ENCODE measurements around the gene SULT1A4. TPM values are rescaled to one million over a fixed set of nuclear protein-coding genes. Genes with fewer than 3 reads are reported as not detected.
"Not testable (repeated sequence)": the region's sequence is repeated elsewhere in the genome, so short reads cannot be mapped to it uniquely, and the experiment has no call there.

Gene SULT1A4
- total RNA-seq (2022) (4.2 and 6.9 TPM in 2 replicates), Bru-seq, nascent RNA (percentile 43 among the genes with signal in this experiment), BruChase-seq, experiment 1, labeled RNA remaining after a 6-hour chase (percentile 33 among the genes with signal in this experiment), BruChase-seq, experiment 2, labeled RNA remaining after a 2-hour chase (percentile 33 among the genes with signal in this experiment)
- long read RNA-seq, partial matches to known transcripts = 0 of 4 reads
- long read RNA-seq, other reads (novel, unspliced or antisense) = 1 of 4 reads

- H3K9me3 Mint-ChIP-seq (ENCODE audit: low read depth, unreplicated experiment); DNase-seq; BruUV-seq (replicated peaks); CTCF ChIA-PET; H3K4me3 Mint-ChIP-seq (ENCODE audit: low read depth, unreplicated experiment); H3K27me3 Mint-ChIP-seq (ENCODE audit: unreplicated experiment); H3K27ac Mint-ChIP-seq (ENCODE audit: unreplicated experiment); intact Hi-C loops (cut with micrococcal nuclease; ENCODE audit: unreplicated experiment); H3K36me3 Mint-ChIP-seq (ENCODE audit: insufficient read depth, unreplicated experiment); H3K4me1 Mint-ChIP-seq (ENCODE audit: low read depth, unreplicated experiment): not testable (repeated sequence)
Observed at GRCh38 chr16:29459706-29460646, at the start of gene SULT1A4. TSS of gene SULT1A4 (plus strand) at chr16:29459913. CDS start at chr16:29461386, 1,473 bp downstream.

- peaks cover 13% of the 10 kb centered on the region for H3K36me3 Mint-ChIP-seq (ENCODE audit: insufficient read depth, unreplicated experiment)
- H3K9me3 Mint-ChIP-seq (ENCODE audit: low read depth, unreplicated experiment); H3K27ac Mint-ChIP-seq (ENCODE audit: unreplicated experiment); CTCF ChIA-PET; DNase-seq; H3K4me3 Mint-ChIP-seq (ENCODE audit: low read depth, unreplicated experiment); H3K4me1 Mint-ChIP-seq (ENCODE audit: low read depth, unreplicated experiment); BruUV-seq (replicated peaks); H3K27me3 Mint-ChIP-seq (ENCODE audit: unreplicated experiment); intact Hi-C loops (cut with micrococcal nuclease; ENCODE audit: unreplicated experiment): not testable (repeated sequence)
Observed at GRCh38 chr16:29423587-29423986, 36.1 kb upstream of the SULT1A4 start.

- peaks cover 14% of the 10 kb centered on the region for H3K36me3 Mint-ChIP-seq (ENCODE audit: insufficient read depth, unreplicated experiment)
- H3K27me3 Mint-ChIP-seq (ENCODE audit: unreplicated experiment); intact Hi-C loops (cut with micrococcal nuclease; ENCODE audit: unreplicated experiment); CTCF ChIA-PET; BruUV-seq (replicated peaks); H3K9me3 Mint-ChIP-seq (ENCODE audit: low read depth, unreplicated experiment); H3K27ac Mint-ChIP-seq (ENCODE audit: unreplicated experiment); H3K4me3 Mint-ChIP-seq (ENCODE audit: low read depth, unreplicated experiment); DNase-seq: not testable (repeated sequence)
- peaks cover 11% of the 10 kb centered on the region for H3K4me1 Mint-ChIP-seq (ENCODE audit: low read depth, unreplicated experiment)
Observed at GRCh38 chr16:29425390-29425789, 34.3 kb upstream of the SULT1A4 start.

- H3K4me1 Mint-ChIP-seq (ENCODE audit: low read depth, unreplicated experiment); H3K4me3 Mint-ChIP-seq (ENCODE audit: low read depth, unreplicated experiment); CTCF ChIA-PET; H3K27ac Mint-ChIP-seq (ENCODE audit: unreplicated experiment); intact Hi-C loops (cut with micrococcal nuclease; ENCODE audit: unreplicated experiment); H3K9me3 Mint-ChIP-seq (ENCODE audit: low read depth, unreplicated experiment); H3K36me3 Mint-ChIP-seq (ENCODE audit: insufficient read depth, unreplicated experiment); BruUV-seq (replicated peaks); DNase-seq; H3K27me3 Mint-ChIP-seq (ENCODE audit: unreplicated experiment): not testable (repeated sequence)
Observed at GRCh38 chr16:29453754-29454153, 6.0 kb upstream of the SULT1A4 start.

- H3K9me3 Mint-ChIP-seq (ENCODE audit: low read depth, unreplicated experiment); CTCF ChIA-PET; DNase-seq; H3K27ac Mint-ChIP-seq (ENCODE audit: unreplicated experiment); H3K4me1 Mint-ChIP-seq (ENCODE audit: low read depth, unreplicated experiment); intact Hi-C loops (cut with micrococcal nuclease; ENCODE audit: unreplicated experiment); BruUV-seq (replicated peaks); H3K27me3 Mint-ChIP-seq (ENCODE audit: unreplicated experiment); H3K36me3 Mint-ChIP-seq (ENCODE audit: insufficient read depth, unreplicated experiment); H3K4me3 Mint-ChIP-seq (ENCODE audit: low read depth, unreplicated experiment): not testable (repeated sequence)
Observed at GRCh38 chr16:29454269-29454668, 5.4 kb upstream of the SULT1A4 start, which contains the start of the genes BOLA2 and SLX1B. TSS of gene BOLA2 (minus strand) at chr16:29454351. CDS start at chr16:29454253, 98 bp downstream. TSS of gene SLX1B (plus strand) at chr16:29454533.

GRCh38 chr16:29454828-29455227, 4.9 kb upstream of the SULT1A4 start:
- H3K4me1 Mint-ChIP-seq (ENCODE audit: low read depth, unreplicated experiment); DNase-seq; CTCF ChIA-PET; H3K9me3 Mint-ChIP-seq (ENCODE audit: low read depth, unreplicated experiment); H3K27ac Mint-ChIP-seq (ENCODE audit: unreplicated experiment); H3K4me3 Mint-ChIP-seq (ENCODE audit: low read depth, unreplicated experiment); BruUV-seq (replicated peaks); H3K27me3 Mint-ChIP-seq (ENCODE audit: unreplicated experiment); H3K36me3 Mint-ChIP-seq (ENCODE audit: insufficient read depth, unreplicated experiment); intact Hi-C loops (cut with micrococcal nuclease; ENCODE audit: unreplicated experiment): not testable (repeated sequence)

GRCh38 chr16:29457660-29458059, 2.1 kb upstream of the SULT1A4 start:
- BruUV-seq (replicated peaks); CTCF ChIA-PET; H3K9me3 Mint-ChIP-seq (ENCODE audit: low read depth, unreplicated experiment); intact Hi-C loops (cut with micrococcal nuclease; ENCODE audit: unreplicated experiment); H3K27me3 Mint-ChIP-seq (ENCODE audit: unreplicated experiment); H3K4me3 Mint-ChIP-seq (ENCODE audit: low read depth, unreplicated experiment); DNase-seq; H3K36me3 Mint-ChIP-seq (ENCODE audit: insufficient read depth, unreplicated experiment); H3K27ac Mint-ChIP-seq (ENCODE audit: unreplicated experiment); H3K4me1 Mint-ChIP-seq (ENCODE audit: low read depth, unreplicated experiment): not testable (repeated sequence)

- intact Hi-C loops (cut with micrococcal nuclease; ENCODE audit: unreplicated experiment); DNase-seq; CTCF ChIA-PET; H3K4me1 Mint-ChIP-seq (ENCODE audit: low read depth, unreplicated experiment); H3K36me3 Mint-ChIP-seq (ENCODE audit: insufficient read depth, unreplicated experiment); H3K9me3 Mint-ChIP-seq (ENCODE audit: low read depth, unreplicated experiment); H3K27me3 Mint-ChIP-seq (ENCODE audit: unreplicated experiment); BruUV-seq (replicated peaks); H3K27ac Mint-ChIP-seq (ENCODE audit: unreplicated experiment); H3K4me3 Mint-ChIP-seq (ENCODE audit: low read depth, unreplicated experiment): not testable (repeated sequence)
Observed at GRCh38 chr16:29460647-29461030, 926 bp downstream of the SULT1A4 start.

GRCh38 chr16:29465985-29466824, 6.5 kb downstream of the SULT1A4 start:
- H3K36me3 Mint-ChIP-seq (ENCODE audit: insufficient read depth, unreplicated experiment); H3K27ac Mint-ChIP-seq (ENCODE audit: unreplicated experiment); H3K27me3 Mint-ChIP-seq (ENCODE audit: unreplicated experiment); H3K9me3 Mint-ChIP-seq (ENCODE audit: low read depth, unreplicated experiment); BruUV-seq (replicated peaks); CTCF ChIA-PET; H3K4me3 Mint-ChIP-seq (ENCODE audit: low read depth, unreplicated experiment); intact Hi-C loops (cut with micrococcal nuclease; ENCODE audit: unreplicated experiment); H3K4me1 Mint-ChIP-seq (ENCODE audit: low read depth, unreplicated experiment); DNase-seq: not testable (repeated sequence)

Measured in Calu3 (cell line).